ENCODE results near the gene BOLL. TPM values are rescaled to one million over a fixed set of nuclear protein-coding genes. Genes with fewer than 3 reads are reported as not detected.

The BOLL gene
- total and polyA plus RNA-seq, 10 of the 15 experiments (the other 5 are each of a cell fraction or from before 2014, with no cell fraction given), result 0.05 TPM; not detected in 9

- Histone ChIP-seq H3K4me3 (no peak overlapping the region), H3K9me3 (replicated peaks; ENCODE audit: control insufficient read depth, insufficient read depth, low read length) (peaks cover 5% of the 10 kb centered on the region; the same call in 2 of the 3 replicates), H3K9ac (ENCODE audit: control insufficient read depth, insufficient read depth, low read length) (no peak overlapping the region), H3K36me3 (ENCODE audit: control insufficient read depth in 2 of 2, insufficient read depth in 2 of 2, low read length in 1 of 2) (no peaks in the 10 kb centered on the region), H3K79me2 (ENCODE audit: control insufficient read depth, insufficient read depth, low read length) (no peaks in the 10 kb centered on the region), H3K4me2 (ENCODE audit: control insufficient read depth, insufficient read depth) (no peak overlapping the region), H3K27ac (ENCODE audit: control insufficient read depth, insufficient read depth) (no peak overlapping the region), H4K20me1 (ENCODE audit: control insufficient read depth, insufficient read depth) (no peaks in the 10 kb centered on the region), H2AFZ (ENCODE audit: control insufficient read depth, low read depth, low read length) (no peak overlapping the region), H3K27me3 (replicated peaks in 1 of 2; ENCODE audit: control insufficient read depth in 2 of 2, insufficient read depth in 2 of 2, low read length in 1 of 2) (no peaks in the 10 kb centered on the region), H3K4me1 (ENCODE audit: control insufficient read depth, insufficient read depth, low read length) (no peaks in the 10 kb centered on the region)
- FAIRE-seq (no peak), DNase-seq (ENCODE audit: low read depth, low spot score) (no peak), ATAC-seq (no peak)
- WGBS (ENCODE audit: insufficient coverage, insufficient replicate concordance, low lambda C conversion rate, missing lambda C conversion rate), result 35% methylated on average over 4 of the region's 4 CpGs
- CTCF ChIA-PET, result interaction anchor here (1.5 kb wide), 1 partner anchor 20 kb away, joined by 4 read pairs; no protein-coding TSS in a partner anchor
- RAD21 ChIA-PET (ENCODE audit: unreplicated experiment), result no interaction called here
- intact Hi-C loops (cut with micrococcal nuclease; ENCODE audit: unreplicated experiment), result no loop called here
- POLR2A ChIA-PET, result no interaction called here
- in situ Hi-C loops (cut with MboI), result no loop called here
- SMC1A ChIA-PET (ENCODE audit: uncharacterized antibody, unreplicated experiment), result no interaction called here
- no TSS peak for BruUV-seq (replicated peaks)
- TF ChIP-seq GABPA (IDR thresholded peaks at IDR 0.05; ENCODE audit: low read depth) (no peak), MYB (IDR thresholded peaks at IDR 0.05; ENCODE audit: borderline replicate concordance, low read depth, low read length) (no peak), E4F1 (IDR thresholded peaks at IDR 0.05; ENCODE audit: borderline replicate concordance, partially characterized antibody) (no peak), HSF1 (IDR thresholded peaks at IDR 0.05; ENCODE audit: low read depth, low read length) (no peak), MLLT1 (IDR thresholded peaks at IDR 0.05) (no peak), ZBED1 (IDR thresholded peaks at IDR 0.05; ENCODE audit: borderline replicate concordance) (no peak), PRDM15 (CRISPR knock-in tag; IDR thresholded peaks at IDR 0.05) (no peak), DPF2 (IDR thresholded peaks at IDR 0.05) (no peak), HDAC6 (IDR thresholded peaks at IDR 0.05; ENCODE audit: unreplicated experiment) (no peak), MTA3 (IDR thresholded peaks at IDR 0.05; ENCODE audit: borderline replicate concordance, low read length) (no peak), STAT3 (IDR thresholded peaks at IDR 0.05; ENCODE audit: low read depth, low read length) (no peak), RAD51 (IDR thresholded peaks at IDR 0.05) (no peak), ZNF24 (IDR thresholded peaks at IDR 0.05) (no peak), RCOR1 (conservative IDR thresholded peaks at IDR 0.05; ENCODE audit: low read depth, low read length) (no peak), BCL3 (IDR thresholded peaks at IDR 0.05; ENCODE audit: borderline replicate concordance, insufficient read depth, low read depth, low read length, poor library complexity, severe bottlenecking) (no peak)
These were observed 26.1 kb downstream of the BOLL start for GRCh38 chr2:197759013-197759412.
